SIG-M5 treated with dmso at 0.1 percent for 504 hours (cell line): ENCODE measurements around the gene PPT2.

Experiments
- DNase-seq: peaks from one replicate; lab custom pipeline; 2025; ENCODE audit not compliant: unreplicated experiment; lab: John Stamatoyannopoulos, UW

PPT2 gene

GRCh38 chr6:32151863-32152768, 1.8 kb upstream of the PPT2 start, which contains the start of gene PRRT1:
PRRT1 (minus strand) TSS chr6:32151939; CDS start chr6:32151827, 112 bp downstream.
- no peak for DNase-seq

- no peak for DNase-seq
Measured at GRCh38 chr6:32152769-32153563, 975 bp upstream of the PPT2 start.

GRCh38 chr6:32154514-32155161, 697 bp downstream of the PPT2 start:
- DNase-seq, result peak; percentile 56

GRCh38 chr6:32156891-32157290, 3.0 kb downstream of the PPT2 start:
- DNase-seq, result no peak

- no peak for DNase-seq
Measured at GRCh38 chr6:32158052-32158451, 4.1 kb downstream of the PPT2 start.

- no peak for DNase-seq
Measured at GRCh38 chr6:32163559-32164258, 9.8 kb downstream of the PPT2 start.

GRCh38 chr6:32164295-32164694, 10.4 kb downstream of the PPT2 start, which contains the start of gene EGFL8:
EGFL8 (plus strand) TSS chr6:32164595; CDS start chr6:32166166, 1,571 bp downstream.
- DNase-seq, result no peak

- no peak for DNase-seq
Measured at GRCh38 chr6:32166411-32167061, 12.6 kb downstream of the PPT2 start.

GRCh38 chr6:32167154-32167760, 13.3 kb downstream of the PPT2 start:
- DNase-seq, result no peak

GRCh38 chr6:32167761-32168262, 13.9 kb downstream of the PPT2 start:
- DNase-seq, result no peak

GRCh38 chr6:32168350-32168749, 14.4 kb downstream of the PPT2 start:
- DNase-seq, result no peak

GRCh38 chr6:32168807-32169591, 15.1 kb downstream of the PPT2 start:
- no peak for DNase-seq

- DNase-seq, result no peak
Measured at GRCh38 chr6:32170294-32170693, 16.4 kb downstream of the PPT2 start.

GRCh38 chr6:32171234-32171633, 17.3 kb downstream of the PPT2 start:
- no peak for DNase-seq

- no peak for DNase-seq
Measured at GRCh38 chr6:32173051-32173727, 19.2 kb downstream of the PPT2 start.

- DNase-seq, result no peak
Measured at GRCh38 chr6:32174416-32174815, 20.5 kb downstream of the PPT2 start.

GRCh38 chr6:32175322-32175710, 21.4 kb downstream of the PPT2 start:
- no peak for DNase-seq
